Measurements from ENCODE around the gene DLX4. TPM values are rescaled to one million over a fixed set of nuclear protein-coding genes. Genes with fewer than 3 reads are reported as not detected.

DLX4 gene
- total RNA-seq, 3 donors from 2014 or later, result 0.73 to 1.1 (median 0.99) TPM

- Mint-ChIP-seq H3K4me1 (ENCODE audit: low read depth) (peaks cover 42% of the 10 kb centered on the region), H3K27me3 (ENCODE audit: low read depth) (peaks cover 76% of the 10 kb centered on the region), H3K36me3 (ENCODE audit: insufficient read depth) (no peaks in the 10 kb centered on the region), H3K4me3 (peak overlapping the region; percentile 87), H3K9me3 (peaks cover 4% of the 10 kb centered on the region)
- ATAC-seq (no peak), DNase-seq (no peak)
Measured at GRCh38 chr17:49969795-49970389, 902 bp downstream of the DLX4 start.

- ATAC-seq (no peak), DNase-seq (no peak)
- H3K4me1 Mint-ChIP-seq (ENCODE audit: low read depth), result peaks cover 38% of the 10 kb centered on the region
- H3K27me3 Mint-ChIP-seq (ENCODE audit: low read depth), result peaks cover 76% of the 10 kb centered on the region
- H3K36me3 Mint-ChIP-seq (ENCODE audit: insufficient read depth), result no peaks in the 10 kb centered on the region
- H3K9me3 Mint-ChIP-seq, result peaks cover 4% of the 10 kb centered on the region
- peak overlapping the region; percentile 72 for H3K4me3 Mint-ChIP-seq
Measured at GRCh38 chr17:49970498-49970897, 1.5 kb downstream of the DLX4 start.

GRCh38 chr17:49971199-49971847, 2.3 kb downstream of the DLX4 start:
- Mint-ChIP-seq H3K36me3 (ENCODE audit: insufficient read depth) (no peaks in the 10 kb centered on the region), H3K4me3 (peak overlapping the region; percentile 72), H3K4me1 (ENCODE audit: low read depth) (peaks cover 36% of the 10 kb centered on the region)

GRCh38 chr17:49971848-49972485, 3.0 kb downstream of the DLX4 start:
- H3K27me3 Mint-ChIP-seq (ENCODE audit: low read depth), result peaks cover 73% of the 10 kb centered on the region
- peaks cover 4% of the 10 kb centered on the region for H3K9me3 Mint-ChIP-seq
- DNase-seq, result no peak
- peaks cover 36% of the 10 kb centered on the region for H3K4me1 Mint-ChIP-seq (ENCODE audit: low read depth)
- H3K36me3 Mint-ChIP-seq (ENCODE audit: insufficient read depth), result no peaks in the 10 kb centered on the region
- no peak for ATAC-seq
- no peak overlapping the region for H3K4me3 Mint-ChIP-seq

More at GRCh38 chr17:49971199-49971847, 2.3 kb downstream of the DLX4 start:
- Mint-ChIP-seq H3K27me3 (ENCODE audit: low read depth) (peaks cover 74% of the 10 kb centered on the region), H3K9me3 (peaks cover 4% of the 10 kb centered on the region)
- no peak for ATAC-seq
- DNase-seq, result no peak

GRCh38 chr17:49972486-49973270, 3.7 kb downstream of the DLX4 start:
- DNase-seq (no peak), ATAC-seq (no peak)
- H3K4me1 Mint-ChIP-seq (ENCODE audit: low read depth), result peaks cover 33% of the 10 kb centered on the region
- H3K4me3 Mint-ChIP-seq, result no peak overlapping the region
- peaks cover 72% of the 10 kb centered on the region for H3K27me3 Mint-ChIP-seq (ENCODE audit: low read depth)
- no peaks in the 10 kb centered on the region for H3K36me3 Mint-ChIP-seq (ENCODE audit: insufficient read depth)
- H3K9me3 Mint-ChIP-seq, result peaks cover 3% of the 10 kb centered on the region

GRCh38 chr17:49973271-49973615, 4.3 kb downstream of the DLX4 start:
- no peaks in the 10 kb centered on the region for H3K36me3 Mint-ChIP-seq (ENCODE audit: insufficient read depth)
- peaks cover 73% of the 10 kb centered on the region for H3K27me3 Mint-ChIP-seq (ENCODE audit: low read depth)
- H3K4me1 Mint-ChIP-seq (ENCODE audit: low read depth), result peaks cover 27% of the 10 kb centered on the region
- DNase-seq, result no peak
- H3K9me3 Mint-ChIP-seq, result no peaks in the 10 kb centered on the region
- no peak for ATAC-seq
- H3K4me3 Mint-ChIP-seq, result no peak overlapping the region

GRCh38 chr17:49975531-49975930, 6.5 kb downstream of the DLX4 start:
- H3K4me1 Mint-ChIP-seq (ENCODE audit: low read depth), result peaks cover 12% of the 10 kb centered on the region
- no peak for DNase-seq
- ATAC-seq, result no peak
- H3K4me3 Mint-ChIP-seq, result no peak overlapping the region
- peaks cover 77% of the 10 kb centered on the region for H3K27me3 Mint-ChIP-seq (ENCODE audit: low read depth)
- H3K9me3 Mint-ChIP-seq, result no peaks in the 10 kb centered on the region
- H3K36me3 Mint-ChIP-seq (ENCODE audit: insufficient read depth), result no peaks in the 10 kb centered on the region

GRCh38 chr17:49976163-49976827, 7.3 kb downstream of the DLX4 start:
- H3K9me3 Mint-ChIP-seq, result no peaks in the 10 kb centered on the region
- peaks cover 6% of the 10 kb centered on the region for H3K4me1 Mint-ChIP-seq (ENCODE audit: low read depth)
- no peaks in the 10 kb centered on the region for H3K36me3 Mint-ChIP-seq (ENCODE audit: insufficient read depth)
- H3K4me3 Mint-ChIP-seq, result no peak overlapping the region
- DNase-seq (no peak), ATAC-seq (no peak)
- peaks cover 77% of the 10 kb centered on the region for H3K27me3 Mint-ChIP-seq (ENCODE audit: low read depth)

- ATAC-seq (no peak), DNase-seq (no peak)
- H3K27me3 Mint-ChIP-seq (ENCODE audit: low read depth), result peaks cover 76% of the 10 kb centered on the region
- H3K9me3 Mint-ChIP-seq, result no peaks in the 10 kb centered on the region
- no peak overlapping the region for H3K4me3 Mint-ChIP-seq
- no peaks in the 10 kb centered on the region for H3K36me3 Mint-ChIP-seq (ENCODE audit: insufficient read depth)
- peaks cover under 1% of the 10 kb centered on the region for H3K4me1 Mint-ChIP-seq (ENCODE audit: low read depth)
Measured at GRCh38 chr17:49976828-49977202, 7.8 kb downstream of the DLX4 start.

- peaks cover 76% of the 10 kb centered on the region for H3K27me3 Mint-ChIP-seq (ENCODE audit: low read depth)
- H3K4me1 Mint-ChIP-seq (ENCODE audit: low read depth), result no peaks in the 10 kb centered on the region
- H3K4me3 Mint-ChIP-seq, result no peak overlapping the region
- ATAC-seq (no peak), DNase-seq (no peak)
- H3K36me3 Mint-ChIP-seq (ENCODE audit: insufficient read depth), result no peaks in the 10 kb centered on the region
- H3K9me3 Mint-ChIP-seq, result no peaks in the 10 kb centered on the region
Measured at GRCh38 chr17:49977463-49978389, 8.7 kb downstream of the DLX4 start.

GRCh38 chr17:49978501-49978900, 9.5 kb downstream of the DLX4 start:
- Mint-ChIP-seq H3K36me3 (ENCODE audit: insufficient read depth) (no peaks in the 10 kb centered on the region), H3K9me3 (no peaks in the 10 kb centered on the region), H3K4me3 (no peak overlapping the region), H3K4me1 (ENCODE audit: low read depth) (no peaks in the 10 kb centered on the region), H3K27me3 (ENCODE audit: low read depth) (peaks cover 70% of the 10 kb centered on the region)
- no peak for DNase-seq
- ATAC-seq, result no peak

- ATAC-seq (no peak), DNase-seq (no peak)
- peaks cover 69% of the 10 kb centered on the region for H3K27me3 Mint-ChIP-seq (ENCODE audit: low read depth)
- no peaks in the 10 kb centered on the region for H3K36me3 Mint-ChIP-seq (ENCODE audit: insufficient read depth)
- H3K4me3 Mint-ChIP-seq, result no peak overlapping the region
- no peaks in the 10 kb centered on the region for H3K9me3 Mint-ChIP-seq
- H3K4me1 Mint-ChIP-seq (ENCODE audit: low read depth), result no peaks in the 10 kb centered on the region
Measured at GRCh38 chr17:49979748-49980479, 10.9 kb downstream of the DLX4 start.

GRCh38 chr17:49980703-49981197, 11.8 kb downstream of the DLX4 start:
- H3K36me3 Mint-ChIP-seq (ENCODE audit: insufficient read depth), result no peaks in the 10 kb centered on the region
- H3K27me3 Mint-ChIP-seq (ENCODE audit: low read depth), result peaks cover 65% of the 10 kb centered on the region
- H3K9me3 Mint-ChIP-seq, result no peaks in the 10 kb centered on the region
- no peak for DNase-seq
- H3K4me3 Mint-ChIP-seq, result no peak overlapping the region
- ATAC-seq, result no peak
- H3K4me1 Mint-ChIP-seq (ENCODE audit: low read depth), result no peaks in the 10 kb centered on the region
